HepG2 (cell line): ENCODE measurements around the gene NEDD4. TPM values are rescaled to one million over a fixed set of nuclear protein-coding genes. Genes with fewer than 3 reads are reported as not detected.

ENCODE experiments used
- ARNTL ChIP-seq: sonication (generic); formaldehyde crosslinking; IDR thresholded peaks from 2 replicates; pipeline ENCODE4 v1.4.0; 2020; ENCODE audit warnings: mild to moderate bottlenecking, missing genetic modification reagents
- DPF2 ChIP-seq: sonication (generic); formaldehyde crosslinking; IDR thresholded peaks from 2 replicates; pipeline ENCODE4 v1.4.0; 2020; ENCODE audit warnings: mild to moderate bottlenecking, low read depth, missing genetic modification reagents, borderline replicate concordance
- GZF1 ChIP-seq: sonication (generic); formaldehyde crosslinking; IDR thresholded peaks from 2 replicates; pipeline ENCODE4 v1.5.1; 2020; ENCODE audit warnings: mild to moderate bottlenecking, missing genetic modification reagents
- JARID2 ChIP-seq: sonication (generic); formaldehyde crosslinking; IDR thresholded peaks from 2 replicates; pipeline ENCODE4 v1.8.1; 2023; ENCODE audit warnings: missing genetic modification reagents, inconsistent platforms; ENCODE audit not compliant: insufficient replicate concordance
- NRL ChIP-seq: sonication (generic); formaldehyde crosslinking; IDR thresholded peaks from 2 replicates; pipeline ENCODE4 v1.5.0; 2020; ENCODE audit warnings: missing genetic modification reagents, mild to moderate bottlenecking, moderate library complexity, borderline replicate concordance
- PHF21A ChIP-seq: sonication (generic); formaldehyde crosslinking; IDR thresholded peaks from 2 replicates; pipeline ENCODE4 v1.5.0; 2020; ENCODE audit warnings: mild to moderate bottlenecking, missing genetic modification reagents
- SIN3B ChIP-seq: fragments of 150-350 bp; IDR thresholded peaks from 2 replicates; pipeline ENCODE4 v1.6.1; 2014; ENCODE audit warnings: low read length
- U2AF1 ChIP-seq: fragments of 200-400 bp; formaldehyde crosslinking; optimal IDR thresholded peaks from 2 replicates; pipeline ENCODE3; 2017; ENCODE audit warnings: mild to moderate bottlenecking, low read depth, low read length
- ZNF274 ChIP-seq: sonication (generic); formaldehyde crosslinking; IDR thresholded peaks from 2 replicates; pipeline ENCODE4 v1.5.1; 2020; ENCODE audit warnings: mild to moderate bottlenecking, missing genetic modification reagents
- ZNF460 ChIP-seq: sonication (generic); formaldehyde crosslinking; IDR thresholded peaks from 2 replicates; pipeline ENCODE4 v1.5.1; 2020; ENCODE audit warnings: missing genetic modification reagents, mild to moderate bottlenecking, borderline replicate concordance
- ZNF496 ChIP-seq: sonication (generic); formaldehyde crosslinking; IDR thresholded peaks from 2 replicates; pipeline ENCODE4 v1.8.1; 2023; ENCODE audit warnings: mild to moderate bottlenecking, moderate library complexity, missing genetic modification reagents; ENCODE audit not compliant: insufficient replicate concordance
- ZNF501 ChIP-seq: sonication (generic); formaldehyde crosslinking; IDR thresholded peaks from 2 replicates; pipeline ENCODE4 v1.5.1; 2020; ENCODE audit warnings: mild to moderate bottlenecking, moderate library complexity, missing genetic modification reagents
- ZNF577 ChIP-seq: sonication (generic); formaldehyde crosslinking; IDR thresholded peaks from 2 replicates; pipeline ENCODE4 v1.4.0; 2020; ENCODE audit warnings: mild to moderate bottlenecking, low read depth, missing genetic modification reagents, borderline replicate concordance
- ZNF761 ChIP-seq: sonication (generic); formaldehyde crosslinking; conservative IDR thresholded peaks from 2 replicates; pipeline ENCODE4 v1.4.0; 2020; ENCODE audit warnings: mild to moderate bottlenecking, missing genetic modification reagents
- ZSCAN20 ChIP-seq: sonication (generic); formaldehyde crosslinking; IDR thresholded peaks from 2 replicates; pipeline ENCODE4 v1.4.0; 2020; ENCODE audit warnings: missing genetic modification reagents, mild to moderate bottlenecking, borderline replicate concordance
- polyA plus RNA-seq, 8 experiments: library from polyadenylated mRNA; depleted of rRNA in 3 of 8; stranded (reverse) in 7 of 8; unstranded in 1 of 8; fragments of >200 nt; fragmentation: Illumina TruSeq in 4 of 8; extraction: Trizol in 4 of 8; gene quantifications; 2 replicates each; pipeline versions ENCODE4 v1.2.1 to v1.2.3, GENCODE V29; 2011 to 2016; ENCODE audit warnings: low read depth in 4 of 8, missing spikeins in 1 of 8, mixed read lengths in 1 of 8; ENCODE audit not compliant: insufficient read depth in 1 of 8
- total RNA-seq, 5 experiments: library from RNA; depleted of rRNA; stranded (reverse); fragments of >200 nt; fragmentation: Illumina TruSeq; extraction: Trizol; gene quantifications; 2 replicates each; pipeline ENCODE4 v1.2.3, GENCODE V29; 2016; ENCODE audit warnings: low read depth in 1 of 5
- TF ChIP-seq, protein P1 (sequence below): sonication (generic); formaldehyde crosslinking; IDR thresholded peaks from 2 replicates; pipeline ENCODE4 v1.8.0; 2022; ENCODE audit warnings: missing genetic modification reagents, mild to moderate bottlenecking, moderate library complexity, borderline replicate concordance
- TF ChIP-seq, protein P2 (sequence below): sonication (generic); formaldehyde crosslinking; IDR thresholded peaks from 2 replicates; pipeline ENCODE4 v1.4.0; 2020; ENCODE audit warnings: missing genetic modification reagents
- TF ChIP-seq, protein P3 (sequence below): sonication (generic); formaldehyde crosslinking; conservative IDR thresholded peaks from 2 replicates; pipeline ENCODE4 v1.8.0; 2022; ENCODE audit warnings: low read depth, missing genetic modification reagents
- TF ChIP-seq, protein P4 (sequence below): sonication (generic); formaldehyde crosslinking; conservative IDR thresholded peaks from 2 replicates; pipeline ENCODE4 v1.4.0; 2020; ENCODE audit warnings: mild to moderate bottlenecking, missing genetic modification reagents, moderate library complexity

NEDD4 gene
- total and polyA plus RNA-seq, 2 of the 13 experiments (the other 11 are each of a cell fraction or from before 2014, with no cell fraction given), result 10.4 to 13.0 TPM

DNA sequence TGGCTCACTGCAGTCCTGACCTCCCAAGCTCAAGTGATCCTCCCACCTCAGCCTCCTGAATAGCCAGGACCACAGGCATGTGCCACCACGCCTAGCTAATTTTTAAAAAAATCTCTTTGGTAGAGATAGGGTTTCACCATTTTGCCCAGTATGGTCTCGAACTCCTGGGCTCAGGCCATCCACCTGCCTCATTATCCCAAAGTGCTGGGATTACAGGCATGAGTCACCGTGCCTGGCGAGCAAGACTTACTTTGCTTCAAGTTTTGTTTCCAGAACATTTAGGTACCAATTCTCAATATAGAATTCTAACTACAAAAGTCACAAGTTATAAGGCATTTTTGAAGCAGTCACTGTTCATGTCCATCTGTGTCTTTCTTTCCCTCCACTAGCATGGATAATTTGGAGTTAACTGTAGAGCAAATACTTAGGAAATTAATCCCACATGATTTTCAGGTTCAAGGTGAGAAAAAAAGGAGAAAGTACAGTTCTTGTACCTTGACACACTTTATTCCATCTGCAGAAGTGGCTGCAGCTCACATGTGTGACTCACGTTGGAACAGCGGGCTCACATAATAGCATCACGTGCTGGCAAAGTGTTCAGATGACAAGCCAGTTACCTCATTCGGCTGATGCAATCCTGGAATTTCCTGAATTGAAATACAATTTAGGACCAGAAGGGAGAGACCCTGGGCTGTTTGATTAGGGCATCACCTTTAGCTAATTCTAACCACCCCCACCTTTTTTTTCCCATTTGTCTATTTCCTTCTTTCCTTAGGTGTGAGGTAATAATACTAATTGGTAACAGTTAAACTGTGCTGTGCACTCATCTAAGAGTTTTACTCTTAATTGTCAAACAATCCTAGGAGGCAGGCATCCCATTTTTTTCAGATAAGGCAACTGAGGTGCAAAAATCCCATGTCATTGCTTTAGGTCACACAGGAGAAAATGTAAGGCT is 46.9 kb upstream of the NEDD4 start (continued):
- TF ChIP-seq ZNF460 (CRISPR knock-in tag), result no peak
- no peak for TF ChIP-seq ZNF501 (CRISPR knock-in tag)
- TF ChIP-seq ARNTL, result peak; percentile 94
- TF ChIP-seq GZF1, result no peak
- TF ChIP-seq U2AF1, result no peak
- TF ChIP-seq NRL, result no peak
- peak; percentile 62; the same call in 1 of the 2 replicates for TF ChIP-seq PHF21A (CRISPR knock-in tag)
- TF ChIP-seq ZNF274 (CRISPR knock-in tag), result no peak
- TF ChIP-seq JARID2 (CRISPR knock-in tag), result no peak
- 0 out of 2 replicates have a peak, but pooled peaks have one; percentile 56 for TF ChIP-seq DPF2 (CRISPR knock-in tag)
- TF ChIP-seq, protein P1, sequence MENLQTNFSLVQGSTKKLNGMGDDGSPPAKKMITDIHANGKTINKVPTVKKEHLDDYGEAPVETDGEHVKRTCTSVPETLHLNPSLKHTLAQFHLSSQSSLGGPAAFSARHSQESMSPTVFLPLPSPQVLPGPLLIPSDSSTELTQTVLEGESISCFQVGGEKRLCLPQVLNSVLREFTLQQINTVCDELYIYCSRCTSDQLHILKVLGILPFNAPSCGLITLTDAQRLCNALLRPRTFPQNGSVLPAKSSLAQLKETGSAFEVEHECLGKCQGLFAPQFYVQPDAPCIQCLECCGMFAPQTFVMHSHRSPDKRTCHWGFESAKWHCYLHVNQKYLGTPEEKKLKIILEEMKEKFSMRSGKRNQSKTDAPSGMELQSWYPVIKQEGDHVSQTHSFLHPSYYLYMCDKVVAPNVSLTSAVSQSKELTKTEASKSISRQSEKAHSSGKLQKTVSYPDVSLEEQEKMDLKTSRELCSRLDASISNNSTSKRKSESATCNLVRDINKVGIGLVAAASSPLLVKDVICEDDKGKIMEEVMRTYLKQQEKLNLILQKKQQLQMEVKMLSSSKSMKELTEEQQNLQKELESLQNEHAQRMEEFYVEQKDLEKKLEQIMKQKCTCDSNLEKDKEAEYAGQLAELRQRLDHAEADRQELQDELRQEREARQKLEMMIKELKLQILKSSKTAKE (CRISPR knock-in tag), result no peak
- no peak for TF ChIP-seq ZNF761 (CRISPR knock-in tag)
- TF ChIP-seq ZNF496 (CRISPR knock-in tag), result no peak
- TF ChIP-seq, protein P2, sequence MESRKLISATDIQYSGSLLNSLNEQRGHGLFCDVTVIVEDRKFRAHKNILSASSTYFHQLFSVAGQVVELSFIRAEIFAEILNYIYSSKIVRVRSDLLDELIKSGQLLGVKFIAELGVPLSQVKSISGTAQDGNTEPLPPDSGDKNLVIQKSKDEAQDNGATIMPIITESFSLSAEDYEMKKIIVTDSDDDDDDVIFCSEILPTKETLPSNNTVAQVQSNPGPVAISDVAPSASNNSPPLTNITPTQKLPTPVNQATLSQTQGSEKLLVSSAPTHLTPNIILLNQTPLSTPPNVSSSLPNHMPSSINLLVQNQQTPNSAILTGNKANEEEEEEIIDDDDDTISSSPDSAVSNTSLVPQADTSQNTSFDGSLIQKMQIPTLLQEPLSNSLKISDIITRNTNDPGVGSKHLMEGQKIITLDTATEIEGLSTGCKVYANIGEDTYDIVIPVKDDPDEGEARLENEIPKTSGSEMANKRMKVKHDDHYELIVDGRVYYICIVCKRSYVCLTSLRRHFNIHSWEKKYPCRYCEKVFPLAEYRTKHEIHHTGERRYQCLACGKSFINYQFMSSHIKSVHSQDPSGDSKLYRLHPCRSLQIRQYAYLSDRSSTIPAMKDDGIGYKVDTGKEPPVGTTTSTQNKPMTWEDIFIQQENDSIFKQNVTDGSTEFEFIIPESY (CRISPR knock-in tag), result peak; percentile 71
- TF ChIP-seq SIN3B, result no peak
- TF ChIP-seq, protein P3, sequence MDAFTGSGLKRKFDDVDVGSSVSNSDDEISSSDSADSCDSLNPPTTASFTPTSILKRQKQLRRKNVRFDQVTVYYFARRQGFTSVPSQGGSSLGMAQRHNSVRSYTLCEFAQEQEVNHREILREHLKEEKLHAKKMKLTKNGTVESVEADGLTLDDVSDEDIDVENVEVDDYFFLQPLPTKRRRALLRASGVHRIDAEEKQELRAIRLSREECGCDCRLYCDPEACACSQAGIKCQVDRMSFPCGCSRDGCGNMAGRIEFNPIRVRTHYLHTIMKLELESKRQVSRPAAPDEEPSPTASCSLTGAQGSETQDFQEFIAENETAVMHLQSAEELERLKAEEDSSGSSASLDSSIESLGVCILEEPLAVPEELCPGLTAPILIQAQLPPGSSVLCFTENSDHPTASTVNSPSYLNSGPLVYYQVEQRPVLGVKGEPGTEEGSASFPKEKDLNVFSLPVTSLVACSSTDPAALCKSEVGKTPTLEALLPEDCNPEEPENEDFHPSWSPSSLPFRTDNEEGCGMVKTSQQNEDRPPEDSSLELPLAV (CRISPR knock-in tag), result no peak
- no peak for TF ChIP-seq ZSCAN20 (CRISPR knock-in tag)
- TF ChIP-seq ZNF577 (CRISPR knock-in tag), result no peak
- TF ChIP-seq, protein P4, sequence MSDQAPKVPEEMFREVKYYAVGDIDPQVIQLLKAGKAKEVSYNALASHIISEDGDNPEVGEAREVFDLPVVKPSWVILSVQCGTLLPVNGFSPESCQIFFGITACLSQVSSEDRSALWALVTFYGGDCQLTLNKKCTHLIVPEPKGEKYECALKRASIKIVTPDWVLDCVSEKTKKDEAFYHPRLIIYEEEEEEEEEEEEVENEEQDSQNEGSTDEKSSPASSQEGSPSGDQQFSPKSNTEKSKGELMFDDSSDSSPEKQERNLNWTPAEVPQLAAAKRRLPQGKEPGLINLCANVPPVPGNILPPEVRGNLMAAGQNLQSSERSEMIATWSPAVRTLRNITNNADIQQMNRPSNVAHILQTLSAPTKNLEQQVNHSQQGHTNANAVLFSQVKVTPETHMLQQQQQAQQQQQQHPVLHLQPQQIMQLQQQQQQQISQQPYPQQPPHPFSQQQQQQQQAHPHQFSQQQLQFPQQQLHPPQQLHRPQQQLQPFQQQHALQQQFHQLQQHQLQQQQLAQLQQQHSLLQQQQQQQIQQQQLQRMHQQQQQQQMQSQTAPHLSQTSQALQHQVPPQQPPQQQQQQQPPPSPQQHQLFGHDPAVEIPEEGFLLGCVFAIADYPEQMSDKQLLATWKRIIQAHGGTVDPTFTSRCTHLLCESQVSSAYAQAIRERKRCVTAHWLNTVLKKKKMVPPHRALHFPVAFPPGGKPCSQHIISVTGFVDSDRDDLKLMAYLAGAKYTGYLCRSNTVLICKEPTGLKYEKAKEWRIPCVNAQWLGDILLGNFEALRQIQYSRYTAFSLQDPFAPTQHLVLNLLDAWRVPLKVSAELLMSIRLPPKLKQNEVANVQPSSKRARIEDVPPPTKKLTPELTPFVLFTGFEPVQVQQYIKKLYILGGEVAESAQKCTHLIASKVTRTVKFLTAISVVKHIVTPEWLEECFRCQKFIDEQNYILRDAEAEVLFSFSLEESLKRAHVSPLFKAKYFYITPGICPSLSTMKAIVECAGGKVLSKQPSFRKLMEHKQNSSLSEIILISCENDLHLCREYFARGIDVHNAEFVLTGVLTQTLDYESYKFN (CRISPR knock-in tag), result 0 out of 2 replicates have a peak, but pooled peaks have one; percentile 41
